IMR-90 (cell line): ENCODE measurements around the gene CKS1B. TPM values are rescaled to one million over a fixed set of nuclear protein-coding genes. Genes with fewer than 3 reads are reported as not detected.

ENCODE experiments used
- ATAC-seq: fragments of 200-7000 bp; cut with Tn5 transposase; 2 replicates; pipeline ENCODE4 v1.9.1; 2020; ENCODE audit warnings: low read depth, mild to moderate bottlenecking, moderate library complexity
- BruUV-seq: library from RNA; stranded (reverse); fragments of 400-500 nt; replicated peaks from 2 replicates; lab custom pipeline; 2021; lab: Mats Ljungman, UMichigan
- CTCF ChIA-PET: fragments of 300-600 bp; formaldehyde crosslinking; extraction: SDS; loops from one replicate; lab custom pipeline; 2021; ENCODE audit warnings: antibody characterized with exemption; lab: Yijun Ruan, JAX
- POLR2A ChIA-PET: fragments of 300-600 bp; sonication (Branson Sonifier 250); formaldehyde crosslinking; loops from one replicate; lab custom pipeline; 2022; ENCODE audit warnings: antibody characterized with exemption; ENCODE audit not compliant: unreplicated experiment; lab: Charles Lee
- DNase-seq: peaks from one replicate; pipeline ENCODE4 v3.0.0; 2013
- H2AFZ ChIP-seq: replicated peaks from 2 replicates; pipeline ENCODE3; 2013; ENCODE audit warnings: low read length, mild to moderate bottlenecking; ENCODE audit not compliant: poor library complexity
- H2AK5ac ChIP-seq: 2 replicates; pipeline ENCODE4 v1.6.1; 2013; ENCODE audit warnings: low read depth, low read length, inconsistent platforms
- H2AK9ac ChIP-seq: replicated peaks from 2 replicates; pipeline ENCODE3; 2013; ENCODE audit warnings: mild to moderate bottlenecking, low read depth, low read length, moderate library complexity; ENCODE audit not compliant: poor library complexity
- H2BK120ac ChIP-seq: 2 replicates; pipeline ENCODE4 v1.6.1; 2013; ENCODE audit warnings: low read depth, low read length, inconsistent platforms
- H2BK15ac ChIP-seq: 3 replicates; pipeline ENCODE4 v1.6.1; 2013; ENCODE audit warnings: low read depth, low read length, inconsistent platforms
- H2BK20ac ChIP-seq: 2 replicates; pipeline ENCODE4 v1.6.1; 2013; ENCODE audit warnings: low read depth, mild to moderate bottlenecking, inconsistent platforms, low read length, moderate library complexity
- H2BK5ac ChIP-seq: 2 replicates; pipeline ENCODE4 v1.6.1; 2013; ENCODE audit warnings: mild to moderate bottlenecking, low read depth, low read length, inconsistent platforms; ENCODE audit not compliant: poor library complexity, severe bottlenecking
- H3K14ac ChIP-seq: replicated peaks from 2 replicates; pipeline ENCODE4 v1.6.1; 2013; ENCODE audit warnings: low read depth, low read length, inconsistent platforms
- H3K18ac ChIP-seq: 2 replicates; pipeline ENCODE4 v1.6.1; 2013; ENCODE audit warnings: low read depth, low read length, control low read depth
- H3K23ac ChIP-seq: 2 replicates; pipeline ENCODE4 v1.6.1; 2013; ENCODE audit warnings: low read depth, low read length, inconsistent platforms
- H3K27ac ChIP-seq: 2 replicates; pipeline ENCODE4 v1.5.1; 2013; ENCODE audit warnings: mild to moderate bottlenecking, control low read depth, low read length; ENCODE audit not compliant: insufficient read depth
- H3K27me3 ChIP-seq: 2 replicates; pipeline ENCODE4 v1.6.1; 2013; ENCODE audit warnings: low read length; ENCODE audit not compliant: control insufficient read depth, insufficient read depth
- H3K36me3 ChIP-seq: 2 replicates; pipeline ENCODE4 v1.6.1; 2013; ENCODE audit warnings: low read length, mixed read lengths; ENCODE audit not compliant: control insufficient read depth, insufficient read depth
- H3K4ac ChIP-seq: 2 replicates; pipeline ENCODE4 v1.6.1; 2013; ENCODE audit warnings: low read depth, low read length, inconsistent platforms
- H3K4me1 ChIP-seq: 2 replicates; pipeline ENCODE4 v1.6.1; 2013; ENCODE audit warnings: low read length, mixed read lengths; ENCODE audit not compliant: control insufficient read depth, insufficient read depth
- H3K4me2 ChIP-seq: 2 replicates; pipeline ENCODE4 v1.6.1; 2013; ENCODE audit warnings: low read depth, mild to moderate bottlenecking, control low read depth, low read length, moderate library complexity
- H3K4me3 ChIP-seq: 2 replicates; pipeline ENCODE4 v1.5.1; 2013; ENCODE audit warnings: low read depth, mild to moderate bottlenecking, control low read depth, low read length, moderate library complexity; ENCODE audit not compliant: insufficient read depth
- H3K56ac ChIP-seq: 2 replicates; pipeline ENCODE4 v1.6.1; 2013; ENCODE audit warnings: low read length, inconsistent platforms; ENCODE audit not compliant: insufficient read depth; ENCODE audit errors: extremely low read depth
- H3K79me1 ChIP-seq, 2 experiments: 2 replicates each; pipeline ENCODE4 v1.6.1; 2013; ENCODE audit warnings: low read length in 2 of 2, inconsistent platforms in 1 of 2, low read depth in 1 of 2
- H3K9ac ChIP-seq: 2 replicates; pipeline ENCODE4 v1.6.1; 2013; ENCODE audit warnings: low read depth, low read length, control low read depth
- H3K9me1 ChIP-seq: 2 replicates; pipeline ENCODE4 v1.6.1; 2013; ENCODE audit warnings: low read length, inconsistent platforms; ENCODE audit not compliant: insufficient read depth
- H3K9me3 ChIP-seq: 2 replicates; pipeline ENCODE4 v1.6.1; 2013; ENCODE audit warnings: low read length; ENCODE audit not compliant: control insufficient read depth, insufficient read depth
- H4K20me1 ChIP-seq: 2 replicates; pipeline ENCODE4 v1.6.1; 2013; ENCODE audit warnings: low read length, inconsistent platforms; ENCODE audit not compliant: insufficient read depth
- H4K5ac ChIP-seq: 2 replicates; pipeline ENCODE4 v1.6.1; 2013; ENCODE audit warnings: mild to moderate bottlenecking, low read depth, low read length, control low read depth
- H4K8ac ChIP-seq, 2 experiments: 2 replicates each; pipeline ENCODE4 v1.6.1; 2013; ENCODE audit warnings: low read depth in 2 of 2, low read length in 2 of 2, control low read depth in 1 of 2, inconsistent platforms in 1 of 2
- H4K91ac ChIP-seq: 2 replicates; pipeline ENCODE4 v1.6.1; 2013; ENCODE audit warnings: low read depth, low read length, inconsistent platforms; ENCODE audit not compliant: insufficient read depth
- BHLHE40 ChIP-seq: fragments of 150-350 bp; IDR thresholded peaks from 2 replicates; pipeline ENCODE4 v1.6.1; 2016; ENCODE audit warnings: mild to moderate bottlenecking, low read depth, low read length
- CEBPB ChIP-seq: IDR thresholded peaks from 2 replicates; pipeline ENCODE4 v1.6.1; 2012; ENCODE audit warnings: low read depth, low read length, improper control_type of control experiment
- CHD1 ChIP-seq: IDR thresholded peaks from 2 replicates; pipeline ENCODE4 v1.6.1; 2012; ENCODE audit warnings: low read depth, low read length, improper control_type of control experiment
- FOS ChIP-seq: fragments of 150-350 bp; IDR thresholded peaks from 2 replicates; pipeline ENCODE4 v1.6.1; 2016; ENCODE audit warnings: low read depth, low read length
- MAFK ChIP-seq: IDR thresholded peaks from 2 replicates; pipeline ENCODE4 v1.6.1; 2012; ENCODE audit warnings: low read depth, low read length, improper control_type of control experiment
- MAZ ChIP-seq: IDR thresholded peaks from 2 replicates; pipeline ENCODE4 v1.6.1; 2012; ENCODE audit warnings: low read depth, mild to moderate bottlenecking, low read length, improper control_type of control experiment, moderate library complexity, borderline replicate concordance
- MXI1 ChIP-seq: IDR thresholded peaks from 2 replicates; pipeline ENCODE4 v1.6.1; 2012; ENCODE audit warnings: low read depth, mild to moderate bottlenecking, low read length, moderate library complexity, borderline replicate concordance
- NFE2L2 ChIP-seq: fragments of 150-350 bp; IDR thresholded peaks from 2 replicates; pipeline ENCODE4 v1.6.1; 2016; ENCODE audit warnings: low read depth, mild to moderate bottlenecking, low read length
- POLR2A ChIP-seq: IDR thresholded peaks from 2 replicates; pipeline ENCODE4 v1.6.1; 2012; ENCODE audit warnings: mild to moderate bottlenecking, low read depth, low read length
- RAD21 ChIP-seq: IDR thresholded peaks from 2 replicates; pipeline ENCODE4 v1.6.1; 2012; ENCODE audit warnings: low read length, improper control_type of control experiment
- RCOR1 ChIP-seq: IDR thresholded peaks from 2 replicates; pipeline ENCODE4 v1.6.1; 2012; ENCODE audit warnings: mild to moderate bottlenecking, low read length, improper control_type of control experiment; ENCODE audit not compliant: insufficient replicate concordance
- RFX5 ChIP-seq: IDR thresholded peaks from 2 replicates; pipeline ENCODE4 v1.8.0; 2012; ENCODE audit warnings: low read depth, mild to moderate bottlenecking, low read length, moderate library complexity
- SMC3 ChIP-seq: fragments of 150-350 bp; IDR thresholded peaks from 2 replicates; pipeline ENCODE4 v1.6.1; 2016; ENCODE audit warnings: low read depth, mild to moderate bottlenecking, antibody characterized with exemption, low read length, moderate library complexity
- WGBS, 2 experiments: methylation state at CpG; one replicate each; pipeline versions ENCODE4 v1.1.5 to v1.1.7; 2013; ENCODE audit warnings: missing lambda C conversion rate in 2 of 2; ENCODE audit not compliant: insufficient read length in 1 of 2; ENCODE audit errors: extremely low coverage in 2 of 2; 5-methylcytosine and 5-hydroxymethylcytosine counted together
- dilution Hi-C: fragments of 300-500 bp; cut with HindIII; formaldehyde crosslinking; loops from one replicate; pipeline ENCODE4 v1.14.3; 2018; ENCODE audit warnings: low sequenced_read_pairs; ENCODE audit not compliant: unreplicated experiment
- in situ Hi-C: fragments of 300-500 bp; cut with MboI; formaldehyde crosslinking; loops from 3 replicates; pipeline ENCODE4 v1.14.3; 2019; ENCODE audit warnings: low sequenced_read_pairs, inconsistent platforms, mixed read lengths
- intact Hi-C: fragments of 100-400 bp; cut with micrococcal nuclease; formaldehyde crosslinking; loops from 2 replicates; pipeline ENCODE4 v1.10.0; 2022
- polyA plus RNA-seq, 3 experiments: library from polyadenylated mRNA; depleted of rRNA; stranded (reverse); fragments of >200 nt; gene quantifications; 2 replicates each; pipeline ENCODE4 v1.2.3, GENCODE V29; 2012; ENCODE audit warnings: low replicate concordance in 1 of 3
- total RNA-seq: library from RNA; depleted of rRNA; stranded (reverse); fragments of >200 nt; gene quantifications from 2 replicates; pipeline ENCODE4 v1.2.3, GENCODE V29; 2012
- TF ChIP-seq, protein P1 (sequence below): conservative IDR thresholded peaks from 2 replicates; pipeline ENCODE4 v1.5.1; 2012; ENCODE audit warnings: mild to moderate bottlenecking, low read depth, low read length, improper control_type of control experiment
- TF ChIP-seq, protein P2 (sequence below): fragments of 150-350 bp; IDR thresholded peaks from 2 replicates; pipeline ENCODE4 v1.6.1; 2017; ENCODE audit warnings: mild to moderate bottlenecking, antibody characterized with exemption, low read length, low read depth
- TF ChIP-seq, protein P3 (sequence below): fragments of 150-350 bp; IDR thresholded peaks from 2 replicates; pipeline ENCODE4 v1.6.1; 2016; ENCODE audit warnings: low read depth, mild to moderate bottlenecking, low read length, moderate library complexity, borderline replicate concordance

The CKS1B gene
- total and polyA plus RNA-seq, 2 of the 4 experiments (the other 2 are of a cell fraction), result 140 to 195 TPM

DNA sequence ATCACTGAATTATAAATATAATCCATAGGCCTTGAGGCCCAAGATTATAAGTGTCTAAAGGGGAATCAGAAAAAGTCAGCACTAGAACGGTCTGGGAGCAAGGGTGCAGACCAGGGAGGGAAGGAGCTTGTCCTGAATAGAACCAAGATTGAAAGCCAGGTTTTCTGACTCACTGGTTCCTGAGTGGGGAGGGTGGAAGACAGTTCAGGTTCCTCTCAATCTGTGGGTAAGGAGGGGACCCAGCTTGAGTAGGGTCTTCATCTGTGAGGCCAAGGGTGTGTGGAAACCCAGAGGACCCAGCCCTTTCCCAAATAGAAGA, 19.7 kb downstream of the CKS1B start:
- no peak overlapping the region for H3K18ac ChIP-seq
- no peak overlapping the region for H3K27ac ChIP-seq
- no peak overlapping the region for H2AK9ac ChIP-seq
- H3K27me3 ChIP-seq, result no peaks in the 10 kb centered on the region
- WGBS, 2 experiments, result 80% methylated on average over 1 of the region's 1 CpG; no CpG with 5 or more reads in 1 of the 2 experiments
- H3K14ac ChIP-seq, result no peak overlapping the region
- TF ChIP-seq, protein P1, sequence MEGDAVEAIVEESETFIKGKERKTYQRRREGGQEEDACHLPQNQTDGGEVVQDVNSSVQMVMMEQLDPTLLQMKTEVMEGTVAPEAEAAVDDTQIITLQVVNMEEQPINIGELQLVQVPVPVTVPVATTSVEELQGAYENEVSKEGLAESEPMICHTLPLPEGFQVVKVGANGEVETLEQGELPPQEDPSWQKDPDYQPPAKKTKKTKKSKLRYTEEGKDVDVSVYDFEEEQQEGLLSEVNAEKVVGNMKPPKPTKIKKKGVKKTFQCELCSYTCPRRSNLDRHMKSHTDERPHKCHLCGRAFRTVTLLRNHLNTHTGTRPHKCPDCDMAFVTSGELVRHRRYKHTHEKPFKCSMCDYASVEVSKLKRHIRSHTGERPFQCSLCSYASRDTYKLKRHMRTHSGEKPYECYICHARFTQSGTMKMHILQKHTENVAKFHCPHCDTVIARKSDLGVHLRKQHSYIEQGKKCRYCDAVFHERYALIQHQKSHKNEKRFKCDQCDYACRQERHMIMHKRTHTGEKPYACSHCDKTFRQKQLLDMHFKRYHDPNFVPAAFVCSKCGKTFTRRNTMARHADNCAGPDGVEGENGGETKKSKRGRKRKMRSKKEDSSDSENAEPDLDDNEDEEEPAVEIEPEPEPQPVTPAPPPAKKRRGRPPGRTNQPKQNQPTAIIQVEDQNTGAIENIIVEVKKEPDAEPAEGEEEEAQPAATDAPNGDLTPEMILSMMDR, result no peak
- TF ChIP-seq BHLHE40, result no peak
- no peak for TF ChIP-seq NFE2L2
- TF ChIP-seq, protein P2, sequence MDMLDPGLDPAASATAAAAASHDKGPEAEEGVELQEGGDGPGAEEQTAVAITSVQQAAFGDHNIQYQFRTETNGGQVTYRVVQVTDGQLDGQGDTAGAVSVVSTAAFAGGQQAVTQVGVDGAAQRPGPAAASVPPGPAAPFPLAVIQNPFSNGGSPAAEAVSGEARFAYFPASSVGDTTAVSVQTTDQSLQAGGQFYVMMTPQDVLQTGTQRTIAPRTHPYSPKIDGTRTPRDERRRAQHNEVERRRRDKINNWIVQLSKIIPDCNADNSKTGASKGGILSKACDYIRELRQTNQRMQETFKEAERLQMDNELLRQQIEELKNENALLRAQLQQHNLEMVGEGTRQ, result no peak
- TF ChIP-seq CHD1, result no peak
- no peak for TF ChIP-seq FOS
- no peak for TF ChIP-seq SMC3
- TF ChIP-seq RFX5, result no peak
- TF ChIP-seq MAZ, result no peak
- TF ChIP-seq MAFK, result no peak
- no peak for TF ChIP-seq MXI1
- no peak for TF ChIP-seq CEBPB
- no peak for TF ChIP-seq RCOR1
- TF ChIP-seq, protein P3, sequence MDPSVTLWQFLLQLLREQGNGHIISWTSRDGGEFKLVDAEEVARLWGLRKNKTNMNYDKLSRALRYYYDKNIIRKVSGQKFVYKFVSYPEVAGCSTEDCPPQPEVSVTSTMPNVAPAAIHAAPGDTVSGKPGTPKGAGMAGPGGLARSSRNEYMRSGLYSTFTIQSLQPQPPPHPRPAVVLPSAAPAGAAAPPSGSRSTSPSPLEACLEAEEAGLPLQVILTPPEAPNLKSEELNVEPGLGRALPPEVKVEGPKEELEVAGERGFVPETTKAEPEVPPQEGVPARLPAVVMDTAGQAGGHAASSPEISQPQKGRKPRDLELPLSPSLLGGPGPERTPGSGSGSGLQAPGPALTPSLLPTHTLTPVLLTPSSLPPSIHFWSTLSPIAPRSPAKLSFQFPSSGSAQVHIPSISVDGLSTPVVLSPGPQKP, result no peak
- TF ChIP-seq POLR2A, result no peak
- TF ChIP-seq RAD21, result no peak
- H3K9me1 ChIP-seq, result peaks cover 7% of the 10 kb centered on the region
- no TSS peak for BruUV-seq
- 0 out of 2 replicates have a peak, but pooled peaks cover 3% of the 10 kb centered on the region for H4K20me1 ChIP-seq
- no peak overlapping the region for H4K8ac ChIP-seq
- CTCF ChIA-PET, result interaction anchor here (0.6 to 1.3 kb wide), 3 partner anchors 21 to 633 kb away, joined by 3 to 4 read pairs (median 4); no protein-coding TSS in a partner anchor
- H3K4ac ChIP-seq, result no peak overlapping the region
- peaks cover 12% of the 10 kb centered on the region for H3K36me3 ChIP-seq
- H4K91ac ChIP-seq, result no peak overlapping the region
- H3K23ac ChIP-seq, result no peak overlapping the region
- H2AFZ ChIP-seq, result no peak overlapping the region
- no peak for DNase-seq
- H3K4me1 ChIP-seq, result peaks cover 6% of the 10 kb centered on the region
- H3K9me3 ChIP-seq, result no peaks in the 10 kb centered on the region
- peaks cover 8 to 18% of the 10 kb centered on the region in 2 experiments for H3K79me1 ChIP-seq
- POLR2A ChIA-PET, result no interaction called here
- H3K56ac ChIP-seq, result no peak overlapping the region
- no peak overlapping the region for H3K4me2 ChIP-seq
- ATAC-seq, result no peak
- H3K4me3 ChIP-seq, result no peak overlapping the region
- no peak overlapping the region for H2BK5ac ChIP-seq
- H2BK15ac ChIP-seq, result no peak overlapping the region
- H4K5ac ChIP-seq, result no peak overlapping the region; the same call in 1 of the 2 replicates
- no peak overlapping the region for H3K9ac ChIP-seq
- dilution Hi-C loops, result no loop called here
- in situ Hi-C loops, result no loop called here
- H2AK5ac ChIP-seq, result no peak overlapping the region
- H2BK20ac ChIP-seq, result 0 out of 2 replicates have a peak overlapping the region, but pooled peaks have one; percentile 8
- no peak overlapping the region for H2BK120ac ChIP-seq
- intact Hi-C loops, result no loop called here
